Measurements from ENCODE around the gene ERRFI1. TPM values are rescaled to one million over a fixed set of nuclear protein-coding genes. Genes with fewer than 3 reads are reported as not detected.
A peak's percentile ranks its signal among the peaks of the same experiment; 100 is the strongest.

ERRFI1 gene
- total and polyA plus RNA-seq, 10 donors = 2.0 to 12.5 (median 7.9) TPM

DNA sequence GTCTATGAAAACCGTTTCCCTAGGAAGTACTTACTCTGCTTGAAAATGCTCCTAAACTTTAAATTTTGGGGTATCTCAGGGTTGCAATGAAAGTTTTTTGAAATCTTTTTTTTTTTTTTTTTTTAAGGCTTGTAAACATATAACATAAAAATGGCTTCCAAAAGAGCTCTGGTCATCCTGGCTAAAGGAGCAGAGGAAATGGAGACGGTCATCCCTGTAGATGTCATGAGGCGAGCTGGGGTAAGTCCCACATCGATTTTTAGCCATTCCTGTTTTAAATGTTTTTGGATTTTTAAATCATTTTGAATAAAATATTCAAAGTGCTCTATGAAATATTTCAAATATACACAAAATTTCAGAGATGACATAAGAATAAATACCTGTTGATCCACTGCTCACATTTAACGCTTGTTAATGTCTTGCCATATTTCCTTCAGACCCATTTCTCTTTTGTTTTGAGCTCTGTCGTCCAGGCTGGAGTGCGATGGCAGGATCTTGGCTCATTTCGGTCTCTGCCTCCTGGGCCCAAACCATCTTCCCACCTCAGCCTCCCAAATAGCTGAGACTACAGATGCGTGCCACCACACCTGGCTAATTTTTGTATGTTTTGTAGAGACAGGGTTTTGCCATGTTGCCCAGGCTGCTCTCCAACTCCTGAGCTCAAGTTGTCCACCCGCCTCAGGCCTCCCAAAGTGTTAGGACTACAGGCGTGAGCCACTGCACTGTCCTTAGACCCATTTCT lies 63.3 kb downstream of the ERRFI1 start:
- intact Hi-C loops (cut with DNase I; ENCODE audit: low total_unique reads) = no loop called here
- WGBS, 5 donors = 78 to 86% (median 82%) methylated on average over 11 of the region's 11 CpGs
- peak overlapping the region in 7 of 8 donors; percentile 90 to 98 (median 96) for H3K27ac ChIP-seq
- TF ChIP-seq POLR2AphosphoS5 (IDR thresholded peaks at IDR 0.05) (no peak), POLR2A (IDR thresholded peaks at IDR 0.05) (no peak)
- TF ChIP-seq, protein P1, sequence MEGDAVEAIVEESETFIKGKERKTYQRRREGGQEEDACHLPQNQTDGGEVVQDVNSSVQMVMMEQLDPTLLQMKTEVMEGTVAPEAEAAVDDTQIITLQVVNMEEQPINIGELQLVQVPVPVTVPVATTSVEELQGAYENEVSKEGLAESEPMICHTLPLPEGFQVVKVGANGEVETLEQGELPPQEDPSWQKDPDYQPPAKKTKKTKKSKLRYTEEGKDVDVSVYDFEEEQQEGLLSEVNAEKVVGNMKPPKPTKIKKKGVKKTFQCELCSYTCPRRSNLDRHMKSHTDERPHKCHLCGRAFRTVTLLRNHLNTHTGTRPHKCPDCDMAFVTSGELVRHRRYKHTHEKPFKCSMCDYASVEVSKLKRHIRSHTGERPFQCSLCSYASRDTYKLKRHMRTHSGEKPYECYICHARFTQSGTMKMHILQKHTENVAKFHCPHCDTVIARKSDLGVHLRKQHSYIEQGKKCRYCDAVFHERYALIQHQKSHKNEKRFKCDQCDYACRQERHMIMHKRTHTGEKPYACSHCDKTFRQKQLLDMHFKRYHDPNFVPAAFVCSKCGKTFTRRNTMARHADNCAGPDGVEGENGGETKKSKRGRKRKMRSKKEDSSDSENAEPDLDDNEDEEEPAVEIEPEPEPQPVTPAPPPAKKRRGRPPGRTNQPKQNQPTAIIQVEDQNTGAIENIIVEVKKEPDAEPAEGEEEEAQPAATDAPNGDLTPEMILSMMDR (IDR thresholded peaks at IDR 0.05 in 8 of 11, conservative IDR thresholded peaks at IDR 0.05 in 3 of 11) = no peak
- peaks cover 4 to 51% (median 41%) of the 10 kb centered on the region in 6 donors for H3K36me3 ChIP-seq
- H3K4me1 ChIP-seq = peaks cover 16 to 78% (median 67%) of the 10 kb centered on the region in 6 donors
- H3K4me3 ChIP-seq = peak overlapping the region in 5 of 8 donors; percentile 70 to 88 (median 86)
- no peak for DNase-seq
- no peaks in the 10 kb centered on the region for H3K9me3 ChIP-seq
- H3K27me3 ChIP-seq (replicated peaks in 1 of 7) = no peaks in the 10 kb centered on the region

DNA sequence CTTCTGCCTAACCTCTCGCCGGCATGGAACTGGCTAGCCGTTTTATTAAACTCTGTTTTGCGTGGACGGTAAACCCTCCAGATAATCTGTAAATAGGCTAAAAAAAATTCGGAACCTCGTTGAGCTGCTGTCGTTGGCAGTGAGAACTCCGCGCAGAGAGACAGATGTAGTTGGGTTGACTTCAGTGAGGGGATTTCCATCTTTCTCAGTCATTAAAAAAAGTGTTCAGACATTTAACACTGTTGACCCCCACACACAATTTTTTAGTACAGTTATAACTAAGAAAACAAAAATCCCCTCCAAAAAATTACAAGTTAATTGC lies 64.1 kb downstream of the ERRFI1 start:
- DNase-seq = no peak
- Histone ChIP-seq H3K27me3 (replicated peaks in 1 of 7) (no peaks in the 10 kb centered on the region), H3K4me3 (peak overlapping the region; percentile 69 to 88 (median 85)), H3K4me1 (peaks cover 16 to 70% (median 60%) of the 10 kb centered on the region in 6 donors), H3K27ac (peak overlapping the region; percentile 88 to 98 (median 96)), H3K36me3 (peaks cover 4 to 42% (median 36%) of the 10 kb centered on the region in 6 donors), H3K9me3 (no peaks in the 10 kb centered on the region)
- no peak for TF ChIP-seq POLR2A (IDR thresholded peaks at IDR 0.05)
- TF ChIP-seq POLR2AphosphoS5 (IDR thresholded peaks at IDR 0.05) = no peak
- TF ChIP-seq, protein P1 (IDR thresholded peaks at IDR 0.05 in 8 of 11, conservative IDR thresholded peaks at IDR 0.05 in 3 of 11) = no peak
- intact Hi-C loops (cut with DNase I; ENCODE audit: low total_unique reads) = no loop called here
- 0 to 1% (median 0%) methylated on average over 10 of the region's 10 CpGs for WGBS, 5 donors

Small RNA genes lying within 50 kb of the gene (small RNA-seq; reads per million reads assigned to genes)
- gene RF00019 = 0 reads per million in 4 donors

Other genes with a start within 250 kb of the ERRFI1 start
- 10 to 100 TPM in 5 of 7 donors, 1 to 10 TPM in 2; 7.7 to 17.5 (median 14.1) TPM for gene PER3, start 242.0 kb downstream of the ERRFI1 start, total RNA-seq
- gene PER3, start 242.0 kb downstream of the ERRFI1 start, polyA plus RNA-seq = 1 to 10 TPM; 1.7 to 3.5 (median 3.2) TPM
- gene UTS2, start 173.2 kb downstream of the ERRFI1 start, total RNA-seq = 1 to 10 TPM in 1 of 7 donors, under 1 TPM in 3, not detected in 3; 0.63 to 3.9 (median 0.78) TPM
- gene UTS2, start 173.2 kb downstream of the ERRFI1 start, polyA plus RNA-seq = 1 to 10 TPM in 1 of 3 donors, under 1 TPM in 2; 0.45 to 5.3 (median 0.71) TPM
- gene TNFRSF9, start 85.5 kb downstream of the ERRFI1 start, total RNA-seq = 10 to 100 TPM in 1 of 7 donors, 1 to 10 TPM in 6; 2.5 to 11.7 (median 3.3) TPM
- 1 to 10 TPM; 2.2 to 6.3 (median 4.0) TPM for gene TNFRSF9, start 85.5 kb downstream of the ERRFI1 start, polyA plus RNA-seq
- 100 to 1,000 TPM in 6 of 7 donors, 10 to 100 TPM in 1; 93.5 to 183 (median 160) TPM for gene PARK7, start 64.6 kb downstream of the ERRFI1 start, total RNA-seq
- 100 to 1,000 TPM; 274 to 370 (median 289) TPM for gene PARK7, start 64.6 kb downstream of the ERRFI1 start, polyA plus RNA-seq

Data from spleen (tissue), 11 donors.